Common myeloid progenitor, CD34-positive (primary cell): ENCODE data around the gene MAFG.

ENCODE experiments used
- CTCF ChIA-PET: fragments of 350-600 bp; sonication (Branson Sonifier 250); formaldehyde crosslinking; loops from one replicate; lab custom pipeline; 2021; ENCODE audit warnings: antibody characterized with exemption; lab: Charles Lee
- POLR2A ChIA-PET: fragments of 350-600 bp; sonication (Branson Sonifier 250); formaldehyde crosslinking; loops from one replicate; lab custom pipeline; 2021; ENCODE audit warnings: antibody characterized with exemption; lab: Charles Lee
- DNase-seq, 3 donors: peaks; one replicate each; pipeline versions ENCODE4 v3.0.0 to v3.0.0-alpha.2; 2013
- H3K27ac ChIP-seq, 2 experiments: 1 replicate in 1 of 2; 2 replicates in 1 of 2; pipeline ENCODE4 v1.7.0; 2013; ENCODE audit warnings: inconsistent platforms in 2 of 2, low read length in 2 of 2, mild to moderate bottlenecking in 2 of 2, low read depth in 1 of 2, moderate library complexity in 1 of 2; ENCODE audit not compliant: severe bottlenecking in 2 of 2, insufficient read depth in 1 of 2, poor library complexity in 1 of 2
- H3K27me3 ChIP-seq, 5 experiments: replicated peaks in 2 of 5; 1 replicate in 3 of 5; 2 replicates in 2 of 5; pipeline versions ENCODE4 v1.6.1 to v1.7.0; 2013; ENCODE audit warnings: low read length in 4 of 5, mild to moderate bottlenecking in 2 of 5, moderate library complexity in 2 of 5, inconsistent platforms in 1 of 5; ENCODE audit not compliant: insufficient read depth in 5 of 5, control insufficient read depth in 4 of 5
- H3K36me3 ChIP-seq, 4 experiments: 1 replicate in 2 of 4; 2 replicates in 2 of 4; pipeline versions ENCODE4 v1.6.1 to v1.7.0; 2013; ENCODE audit warnings: low read length in 3 of 4, control low read depth in 1 of 4, mild to moderate bottlenecking in 1 of 4; ENCODE audit not compliant: control insufficient read depth in 4 of 4, insufficient read depth in 4 of 4
- H3K4me1 ChIP-seq, 4 experiments: 1 replicate in 3 of 4; 2 replicates in 1 of 4; pipeline versions ENCODE4 v1.6.1 to v1.7.1; 2013; ENCODE audit warnings: low read length in 3 of 4, mild to moderate bottlenecking in 3 of 4, control low read depth in 1 of 4, inconsistent platforms in 1 of 4, moderate library complexity in 1 of 4; ENCODE audit not compliant: control insufficient read depth in 4 of 4, insufficient read depth in 4 of 4; ENCODE audit errors: control extremely low read depth in 1 of 4
- H3K4me3 ChIP-seq, 7 experiments: 1 replicate in 4 of 7; 2 replicates in 3 of 7; pipeline versions ENCODE4 v1.5.1 to v1.7.0; 2013; ENCODE audit warnings: mild to moderate bottlenecking in 7 of 7, low read length in 6 of 7, moderate library complexity in 6 of 7, inconsistent platforms in 2 of 7, low read depth in 2 of 7, control low read depth in 1 of 7; ENCODE audit not compliant: insufficient read depth in 4 of 7, control insufficient read depth in 1 of 7; ENCODE audit errors: extremely low read depth in 1 of 7
- H3K9me3 ChIP-seq, 5 experiments: 1 replicate in 4 of 5; 2 replicates in 1 of 5; pipeline versions ENCODE4 v1.6.1 to v1.7.1; 2013; ENCODE audit warnings: low read length in 4 of 5, mild to moderate bottlenecking in 2 of 5, inconsistent platforms in 1 of 5, low read depth in 1 of 5, moderate library complexity in 1 of 5; ENCODE audit not compliant: control insufficient read depth in 4 of 5, insufficient read depth in 2 of 5; ENCODE audit errors: control extremely low read depth in 1 of 5
- WGBS: methylation state at CpG from one replicate; pipeline ENCODE4 v1.1.5; 2013; ENCODE audit not compliant: insufficient coverage; 5-methylcytosine and 5-hydroxymethylcytosine counted together

MAFG gene

GRCh38 chr17:81931189-81931556 lies 3.6 kb upstream of the MAFG start:
- ChIA-PET POLR2A (no interaction called here), CTCF (interaction anchor here (1.0 to 1.1 kb wide), 2 partner anchors 32 to 89 kb away, joined by 3 read pairs; no protein-coding TSS in a partner anchor)
- DNase-seq, result no peak
- H3K4me3 ChIP-seq, result no peak overlapping the region
- H3K27ac ChIP-seq, result no peak overlapping the region
- H3K27me3 ChIP-seq, result peaks cover 0 to 24% (median 13%) of the 10 kb centered on the region in 5 experiments
- peaks cover 0 to 37% (median 26%) of the 10 kb centered on the region in 4 experiments for H3K4me1 ChIP-seq
- H3K36me3 ChIP-seq, result peaks cover 0 to 3% (median 0%) of the 10 kb centered on the region in 4 experiments
- H3K9me3 ChIP-seq, result no peaks in the 10 kb centered on the region
- 85% methylated on average over 13 of the region's 13 CpGs for WGBS

DNA sequence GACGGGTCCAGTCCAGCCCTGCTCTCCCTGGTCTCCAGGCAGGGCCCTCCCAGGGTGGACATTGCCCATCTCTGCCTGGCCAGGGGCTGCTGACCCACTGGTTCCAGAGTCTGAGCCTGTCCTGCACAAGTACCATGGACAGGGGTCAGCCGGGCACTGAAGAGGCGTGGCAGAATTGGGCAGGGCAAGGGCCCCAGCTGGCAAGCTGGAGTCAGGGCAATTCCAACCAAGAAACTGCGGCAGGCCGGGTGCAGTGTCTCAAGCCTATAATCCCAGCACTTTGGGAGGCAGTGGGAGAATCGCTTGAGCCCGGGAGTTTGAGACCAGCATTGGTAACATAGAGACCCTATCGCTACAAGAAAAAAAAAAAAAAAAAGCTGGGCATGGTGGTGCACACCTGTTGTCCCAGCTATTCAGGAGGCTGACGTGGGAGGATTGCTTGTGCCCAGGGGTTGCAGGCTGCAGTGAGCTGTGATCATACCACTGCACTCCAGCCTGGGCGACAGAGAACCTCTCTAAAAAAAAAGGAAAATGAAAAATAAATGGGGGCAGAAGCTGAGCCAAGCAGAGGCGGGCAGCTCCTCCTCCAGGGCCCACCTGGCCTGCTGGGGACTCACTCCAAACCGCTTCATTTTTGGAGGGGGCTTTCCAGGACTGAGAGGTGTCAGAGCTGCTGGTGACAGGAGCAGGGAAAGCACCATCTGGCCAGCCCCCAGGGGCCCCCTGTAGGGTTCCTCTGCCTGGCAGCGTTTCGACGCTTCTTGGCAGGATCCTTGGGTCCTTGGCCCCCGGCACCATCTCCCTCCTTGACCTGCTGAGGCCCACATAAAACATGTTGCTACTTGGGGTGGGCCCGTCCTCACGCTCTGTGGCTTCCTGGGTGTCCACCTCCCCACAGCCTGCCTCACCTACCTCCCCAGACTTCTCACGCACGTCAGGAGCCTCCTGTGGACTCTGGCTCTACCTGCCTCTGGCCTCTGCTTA lies 2.9 kb upstream of the MAFG start:
- CTCF ChIA-PET, result interaction anchor here (0.9 to 1.7 kb wide), 5 partner anchors 10 to 91 kb away, joined by 3 to 4 read pairs (median 4); no protein-coding TSS in a partner anchor
- Histone ChIP-seq H3K9me3 (no peaks in the 10 kb centered on the region), H3K4me1 (peaks cover 0 to 43% (median 33%) of the 10 kb centered on the region in 4 experiments), H3K27me3 (peaks cover 0 to 24% (median 13%) of the 10 kb centered on the region in 5 experiments), H3K4me3 (peak overlapping the region in 1 of 7 experiments; percentile 19), H3K36me3 (peaks cover 0 to 3% (median 0%) of the 10 kb centered on the region in 4 experiments), H3K27ac (no peak overlapping the region)
- POLR2A ChIA-PET, result interaction anchor here (0.6 kb wide), 1 partner anchor 93 kb away, joined by 3 read pairs; no protein-coding TSS in a partner anchor
- DNase-seq, result peak in 2 of 3 donors; percentile 70 to 75
- WGBS, result 76% methylated on average over 16 of the region's 20 CpGs

DNA sequence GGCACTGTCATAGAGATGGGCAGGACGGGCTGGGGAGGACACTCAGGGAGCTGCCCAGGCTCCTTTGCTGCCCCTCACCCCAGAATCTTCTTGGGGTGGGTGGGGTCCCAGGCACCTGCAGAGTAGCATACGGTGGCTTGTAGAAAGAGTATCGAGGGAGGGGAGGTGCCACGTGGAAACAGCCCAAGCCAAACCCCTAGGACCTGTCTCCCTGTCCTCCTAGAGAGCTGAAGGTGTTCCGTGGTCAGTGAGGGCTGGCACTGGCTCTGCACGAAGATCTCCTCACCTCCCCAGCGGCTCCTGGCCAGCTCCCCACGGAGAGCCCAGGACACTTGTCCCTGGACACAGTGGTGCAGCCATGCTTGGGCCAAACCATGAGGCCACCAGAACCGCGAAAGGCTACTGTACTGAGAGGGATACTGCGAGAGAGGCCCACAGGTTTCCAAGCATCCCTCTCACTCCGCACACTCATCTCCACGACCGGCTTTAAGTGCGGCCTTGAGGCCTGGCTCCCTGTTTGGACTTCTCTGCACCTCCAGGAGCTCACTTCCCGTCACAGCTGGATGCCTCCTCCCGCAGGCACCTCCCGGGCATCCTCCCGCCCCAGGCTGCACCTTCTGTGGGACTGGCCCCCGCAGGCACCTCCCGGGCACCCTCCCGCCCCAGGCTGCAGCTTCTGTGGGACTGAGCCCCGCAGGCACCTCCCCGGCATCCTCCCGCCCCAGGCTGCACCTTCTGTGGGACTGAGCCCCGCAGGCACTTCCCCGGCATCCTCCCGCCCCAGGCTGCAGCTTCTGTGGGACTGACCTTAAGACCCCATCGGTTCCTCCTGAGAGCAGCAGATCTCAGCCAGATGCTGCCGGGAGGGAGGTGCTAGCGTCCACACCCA lies 2.0 kb upstream of the MAFG start:
- no peak overlapping the region for H3K4me3 ChIP-seq
- H3K36me3 ChIP-seq, result no peaks in the 10 kb centered on the region
- POLR2A ChIA-PET, result no interaction called here
- no peaks in the 10 kb centered on the region for H3K9me3 ChIP-seq
- WGBS, result 95% methylated on average over 26 of the region's 31 CpGs
- H3K27me3 ChIP-seq, result peaks cover 0 to 24% (median 13%) of the 10 kb centered on the region in 5 experiments
- CTCF ChIA-PET, result interaction anchor here (0.9 to 2.1 kb wide), 5 partner anchors 11 to 92 kb away, joined by 3 to 7 read pairs (median 4); no protein-coding TSS in a partner anchor
- no peak overlapping the region for H3K27ac ChIP-seq
- peaks cover 0 to 52% (median 43%) of the 10 kb centered on the region in 4 experiments for H3K4me1 ChIP-seq
- no peak for DNase-seq

DNA sequence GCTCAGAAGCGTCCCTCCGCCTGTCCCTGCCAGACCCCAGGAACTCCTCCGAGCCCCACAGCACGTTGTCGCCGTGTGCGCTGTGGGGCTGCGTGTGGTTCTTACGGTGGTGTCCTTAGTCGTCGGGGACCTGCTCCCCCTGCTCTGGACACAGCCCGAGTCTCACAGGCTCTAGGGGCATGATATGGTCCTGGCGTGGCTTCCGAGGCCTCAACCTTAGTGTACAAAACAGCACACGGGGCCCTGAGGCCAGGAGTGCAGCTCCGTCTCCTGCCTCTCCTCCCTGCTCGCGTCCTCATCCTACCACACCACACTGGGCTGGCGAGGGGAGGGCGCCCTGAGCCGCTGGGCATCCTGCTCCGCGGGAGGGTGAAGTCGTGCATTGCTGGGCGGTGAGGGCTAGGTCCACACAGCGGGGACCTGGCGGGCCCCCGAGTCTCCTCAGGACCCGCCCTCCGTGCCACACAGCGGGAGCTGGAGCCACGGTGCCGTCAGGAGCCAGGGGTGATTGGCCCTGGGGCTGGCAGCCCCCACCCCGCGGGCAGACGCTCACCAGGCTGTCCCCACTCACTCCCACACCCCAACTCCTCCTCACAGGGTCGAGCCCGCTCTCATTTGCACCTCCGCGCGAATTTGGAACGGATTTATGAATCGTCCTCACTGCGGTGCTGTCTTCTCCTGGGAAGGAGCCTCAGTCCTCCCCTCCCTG lies 1.2 kb upstream of the MAFG start:
- peaks cover 0 to 60% (median 50%) of the 10 kb centered on the region in 4 experiments for H3K4me1 ChIP-seq
- no peaks in the 10 kb centered on the region for H3K36me3 ChIP-seq
- no peaks in the 10 kb centered on the region for H3K9me3 ChIP-seq
- H3K27me3 ChIP-seq, result peaks cover 0 to 24% (median 13%) of the 10 kb centered on the region in 5 experiments
- WGBS, result 29% methylated on average over 31 of the region's 44 CpGs
- ChIA-PET POLR2A (interaction anchor here (1.0 to 1.4 kb wide), 3 partner anchors 8 to 62 kb away, joined by 3 to 4 read pairs (median 4); no protein-coding TSS in a partner anchor), CTCF (interaction anchor here (0.9 to 2.9 kb wide), 6 partner anchors 12 to 94 kb away, joined by 3 to 15 read pairs (median 4); partner anchors contain the start of genes CENPX and LRRC45)
- peak overlapping the region in 1 of 2 experiments; percentile 25 for H3K27ac ChIP-seq
- H3K4me3 ChIP-seq, result peak overlapping the region in 5 of 7 experiments; percentile 23 to 83 (median 75)
- DNase-seq, result no peak

- Histone ChIP-seq H3K36me3 (peaks cover 0 to 8% (median 5%) of the 10 kb centered on the region in 4 experiments), H3K9me3 (no peaks in the 10 kb centered on the region), H3K4me3 (peak overlapping the region; percentile 46 to 83 (median 77)), H3K4me1 (peaks cover 0 to 74% (median 65%) of the 10 kb centered on the region in 4 experiments), H3K27ac (peak overlapping the region; percentile 92 to 98), H3K27me3 (peaks cover 0 to 24% (median 13%) of the 10 kb centered on the region in 5 experiments)
- CTCF ChIA-PET, result interaction anchor here (0.9 to 3.1 kb wide), 8 partner anchors 10 to 93 kb away, joined by 3 to 15 read pairs (median 6); partner anchors contain the start of gene NPB
- 0% methylated on average over 49 of the region's 78 CpGs for WGBS
- DNase-seq, result no peak
- POLR2A ChIA-PET, result interaction anchor here (1.0 to 1.8 kb wide), 5 partner anchors 10 to 105 kb away, joined by 3 to 6 read pairs (median 4); partner anchors contain the start of genes P4HB, RAC3 and SIRT7
Observed at GRCh38 chr17:81927152-81927652, 333 bp downstream of the MAFG start.
